Fibroblast of skin of back (primary cell): ENCODE measurements around the gene SNPH.

Experiments
- DNase-seq: peaks from one replicate; pipeline ENCODE4 v3.0.0-alpha.2; 2013

Gene SNPH

DNA sequence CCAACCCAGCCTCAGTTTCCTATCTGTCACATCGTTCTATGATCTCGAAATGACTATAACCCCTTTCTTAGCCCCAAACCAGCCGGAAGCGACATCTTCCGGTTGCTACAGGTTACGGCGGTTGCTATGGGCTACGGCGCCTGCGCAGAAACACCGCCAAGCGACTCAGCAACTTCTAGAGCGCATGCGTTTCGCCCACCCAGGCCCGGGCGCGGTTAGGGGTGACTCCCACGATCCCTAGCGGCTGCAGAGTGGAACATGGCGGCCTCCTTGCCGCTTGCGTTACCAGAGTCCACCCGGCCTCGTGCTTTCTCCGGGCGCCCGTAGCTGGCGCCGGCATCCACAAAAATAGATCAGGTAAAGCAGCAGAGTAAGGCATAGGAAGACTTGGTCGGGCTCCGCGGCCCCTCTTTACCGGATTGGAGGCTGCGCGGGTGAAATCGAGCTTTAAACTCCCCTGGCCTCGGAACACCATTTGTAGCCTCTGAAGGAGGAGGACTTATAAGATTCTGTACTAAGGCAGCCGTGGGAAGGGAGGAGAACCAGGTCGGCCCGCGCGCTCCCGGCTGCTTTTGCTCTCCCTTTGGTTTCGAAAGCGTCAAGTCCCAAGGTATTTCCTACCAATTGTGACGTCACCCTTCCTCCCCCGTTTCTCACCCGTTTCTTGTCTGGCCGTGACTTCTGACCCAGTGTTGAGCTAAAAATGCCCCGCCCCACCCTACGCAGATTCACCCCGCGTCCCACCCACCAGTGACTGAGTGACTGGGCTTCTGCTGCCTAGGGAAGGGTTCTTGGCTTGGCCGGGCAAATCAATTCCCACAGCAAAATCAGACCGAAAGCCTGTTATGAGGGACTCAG lies 59.3 kb downstream of the SNPH start:
- DNase-seq: peak; percentile 95

DNA sequence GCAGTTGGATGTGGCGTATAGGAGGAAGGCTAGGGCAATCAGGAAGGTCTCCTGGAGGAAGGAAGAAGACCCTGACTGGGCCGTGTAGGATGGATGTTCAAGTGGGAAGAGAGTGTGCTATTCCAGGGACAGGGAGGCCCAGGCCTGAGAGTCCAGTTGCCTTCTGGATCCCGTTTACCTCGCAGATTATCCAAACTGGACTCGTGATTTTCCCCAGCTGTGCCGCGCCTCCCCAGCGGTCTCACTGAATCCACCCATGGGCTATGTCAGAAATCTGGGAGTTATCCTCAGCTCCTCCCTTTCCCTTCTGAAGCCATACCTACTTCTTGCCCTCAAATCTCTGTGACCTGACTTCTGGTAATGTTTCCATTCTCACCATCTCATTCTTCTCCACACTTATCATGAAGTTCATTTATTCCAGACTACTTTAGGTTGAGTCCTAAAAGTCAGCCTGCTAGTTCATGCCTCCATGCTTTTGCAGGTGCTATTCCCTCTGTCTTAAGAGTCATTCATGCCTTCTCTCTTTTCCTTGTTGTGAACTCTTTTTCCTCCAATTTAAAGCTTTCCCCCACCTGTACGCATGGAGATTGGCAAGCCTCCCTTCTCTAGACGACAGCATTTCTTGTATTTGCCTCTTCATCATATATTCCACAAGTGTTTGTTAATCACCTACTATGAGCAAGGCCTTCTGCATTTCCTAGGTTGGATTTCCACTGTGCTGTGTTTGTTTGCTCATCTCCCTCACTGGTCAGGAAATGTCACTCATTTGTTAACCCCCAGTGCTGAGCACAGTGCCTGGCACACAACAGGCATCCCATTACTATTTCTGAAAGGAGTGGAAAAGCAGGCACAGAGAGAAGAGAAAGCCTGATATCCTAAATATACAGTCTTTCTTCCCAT lies 60.2 kb downstream of the SNPH start:
- DNase-seq: no peak

DNA sequence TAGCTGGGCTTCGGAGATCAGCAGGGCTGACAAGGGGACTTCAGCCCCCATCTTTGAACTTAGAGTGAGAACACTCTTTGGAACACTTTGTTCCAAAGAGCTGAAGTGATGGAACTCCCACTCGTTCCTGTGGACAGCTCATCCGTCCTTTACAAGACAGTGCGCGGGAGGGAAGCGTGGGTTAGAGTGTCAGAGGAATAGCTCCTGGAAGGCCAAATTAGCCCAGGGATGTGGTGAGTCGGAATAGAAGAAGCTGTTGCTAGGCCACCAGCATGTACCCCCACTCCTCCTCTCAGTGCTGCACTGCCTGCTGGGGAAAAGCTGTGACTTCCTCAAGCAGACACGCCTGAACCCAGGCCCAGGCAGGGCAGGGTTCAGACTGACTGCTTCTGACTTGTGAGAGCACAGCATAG lies 61.2 kb downstream of the SNPH start:
- DNase-seq: peak; percentile 58

DNA sequence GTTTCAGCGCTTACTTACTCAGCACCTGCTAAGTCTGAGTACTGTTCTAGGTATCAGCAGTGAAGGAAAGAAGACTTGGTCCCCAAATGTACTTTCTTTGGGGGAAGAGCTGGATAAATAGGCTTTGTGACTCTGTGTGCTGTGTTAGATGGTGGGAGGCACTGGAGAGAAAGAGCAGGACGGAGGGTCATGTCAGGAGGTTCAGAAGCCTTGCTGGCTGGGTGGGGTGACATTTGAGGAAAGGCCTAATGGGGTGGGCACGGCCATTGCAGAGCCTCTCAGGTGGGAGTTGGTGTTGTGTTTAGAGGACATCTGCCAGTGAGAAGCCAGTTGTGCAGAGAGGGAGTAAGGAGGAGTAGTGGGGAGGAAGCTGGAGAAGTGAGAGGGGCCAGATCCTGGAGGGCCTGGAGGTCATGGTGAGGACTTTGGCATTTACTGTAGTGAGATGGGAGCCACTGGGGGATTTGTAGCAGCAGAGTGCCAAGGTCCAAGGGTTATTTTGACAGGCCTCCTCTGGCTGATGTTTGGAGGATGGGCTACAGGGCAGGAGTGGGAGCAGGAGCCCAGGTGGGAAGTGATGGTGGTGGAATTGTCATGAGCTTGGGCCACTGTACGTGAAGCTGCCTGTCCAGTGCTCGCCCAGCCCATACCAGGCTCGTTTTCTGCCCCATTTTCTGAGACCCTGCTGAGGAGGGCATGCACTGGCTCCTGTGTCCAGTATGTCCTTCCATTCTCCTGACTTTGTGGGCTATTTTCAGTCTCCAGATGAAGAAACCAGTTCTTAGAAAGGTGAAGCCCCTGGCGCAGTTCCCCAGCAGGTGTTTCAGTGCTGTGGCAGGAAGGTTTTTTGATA lies 62.0 kb downstream of the SNPH start:
- no peak for DNase-seq

DNA sequence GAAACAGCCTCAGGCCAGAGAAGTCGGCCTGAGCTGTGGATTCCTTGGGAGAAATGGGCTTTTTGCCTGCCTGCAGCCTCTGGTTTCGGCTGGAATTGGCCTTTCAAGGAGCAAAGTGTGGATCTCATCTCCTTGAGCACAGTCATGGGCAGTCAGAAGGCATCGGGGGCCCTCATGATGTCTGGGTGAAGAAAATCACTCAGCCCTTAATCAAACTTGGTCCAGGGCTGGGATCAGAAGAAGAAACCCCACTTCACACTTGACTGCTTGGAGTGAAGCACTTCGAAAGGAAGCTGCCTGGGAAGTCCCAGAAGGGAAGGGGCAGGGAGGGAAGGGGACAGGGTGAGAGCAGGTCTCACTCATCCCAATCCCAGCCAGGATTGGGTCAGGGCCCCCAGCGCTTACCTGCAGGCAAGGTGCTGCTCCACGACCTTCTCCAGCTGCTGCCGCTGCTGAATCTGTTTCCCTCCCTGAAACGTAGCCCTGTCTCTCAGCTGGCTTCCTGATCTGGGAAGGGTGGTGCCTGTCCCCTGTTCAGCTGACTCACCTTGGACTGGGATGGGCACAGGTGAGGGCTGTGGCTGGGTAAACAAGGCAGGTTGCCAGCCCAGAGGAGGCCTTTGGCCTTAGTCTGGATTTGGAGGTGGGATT lies 62.7 kb downstream of the SNPH start, which contains the start of gene SDCBP2:
TSS of gene SDCBP2 (minus strand) at position 460 of the 651 bp plus-strand sequence. CDS start 8,723 bp downstream, outside the sequence.
- DNase-seq: no peak

DNA sequence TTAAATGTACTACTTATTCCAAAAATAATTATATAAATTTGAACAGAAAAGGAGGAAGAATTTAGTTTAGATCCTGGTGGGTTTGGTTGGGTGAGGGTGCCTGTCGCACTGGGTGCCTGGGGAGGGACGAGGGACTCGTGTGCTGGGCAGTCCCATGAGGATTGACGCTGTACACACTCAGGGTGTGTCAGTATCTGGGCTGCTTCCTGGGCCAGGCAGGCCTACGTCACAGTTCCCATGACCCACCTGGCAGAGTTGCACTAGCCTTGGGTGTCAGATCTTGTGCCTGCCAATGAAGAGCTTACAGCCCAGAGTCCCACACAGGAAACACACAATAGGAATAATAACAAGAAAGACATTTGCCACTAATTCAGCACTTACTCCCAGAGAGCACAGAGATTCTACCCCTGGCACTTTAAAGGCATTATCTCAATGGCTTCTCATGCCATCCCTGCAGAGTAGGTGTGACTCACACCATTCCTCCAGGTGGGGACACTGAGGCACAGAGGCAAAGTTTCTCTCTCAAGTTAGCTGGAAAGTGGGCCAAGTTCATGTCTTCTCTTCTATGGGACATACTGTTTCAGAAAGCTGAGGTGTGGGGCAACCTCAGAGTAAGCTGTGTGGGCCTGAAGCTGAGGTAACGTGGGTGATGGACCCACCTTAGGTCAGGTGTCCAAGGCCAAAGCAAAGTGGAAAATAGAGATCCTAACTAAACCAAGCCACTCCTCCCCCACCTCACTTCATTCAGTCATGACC lies 64.2 kb downstream of the SNPH start:
- no peak for DNase-seq

DNA sequence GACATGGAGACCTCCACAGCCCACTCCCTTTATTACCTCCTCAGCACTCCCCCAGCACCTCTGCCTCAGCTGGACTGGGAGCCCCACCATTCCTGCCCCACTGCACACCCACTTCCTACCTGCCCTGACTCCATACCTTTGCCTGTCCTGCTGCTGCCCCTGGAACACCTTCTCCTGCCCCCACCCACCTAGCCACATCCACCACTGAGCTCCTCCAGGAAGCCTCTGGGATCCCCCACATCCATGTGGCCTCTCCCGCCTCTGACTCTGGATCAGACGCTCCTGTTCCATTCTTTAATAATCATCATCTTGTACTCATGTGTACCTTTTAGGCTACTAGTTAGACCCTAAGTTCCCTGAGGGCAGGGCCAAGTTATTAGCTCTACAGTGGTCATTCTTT lies 65.0 kb downstream of the SNPH start:
- no peak for DNase-seq

DNA sequence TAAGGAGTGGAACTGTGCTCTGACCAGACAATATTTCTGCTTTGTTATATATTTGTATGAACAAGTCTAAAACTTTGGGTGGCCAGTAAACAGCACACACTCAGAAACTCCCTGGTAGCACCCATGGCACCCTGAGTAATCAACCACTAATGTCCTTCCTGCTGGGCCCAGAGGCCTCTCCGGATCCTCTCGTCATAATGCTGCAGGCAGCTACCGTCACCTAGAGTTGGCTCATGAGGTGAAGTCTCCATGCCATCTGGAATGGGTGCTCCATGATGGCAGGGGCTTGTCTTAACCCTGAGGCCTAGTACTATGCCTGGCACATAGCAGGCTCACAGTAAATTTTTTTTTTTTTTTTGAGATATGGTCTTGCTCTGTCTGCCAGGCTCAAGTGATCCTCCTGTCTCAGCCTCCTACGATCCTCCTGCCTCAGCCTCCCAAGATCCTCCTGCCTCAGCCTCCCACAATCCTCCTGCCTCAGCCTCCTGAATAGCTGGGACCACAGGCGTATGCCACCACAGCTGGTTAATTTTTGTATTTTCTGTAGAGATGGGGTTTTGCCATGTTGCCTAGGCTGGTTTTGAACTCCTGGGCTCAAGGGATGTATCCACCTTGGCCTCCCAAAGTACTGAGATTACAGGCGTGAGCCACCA lies 65.8 kb downstream of the SNPH start:
- no peak for DNase-seq

DNA sequence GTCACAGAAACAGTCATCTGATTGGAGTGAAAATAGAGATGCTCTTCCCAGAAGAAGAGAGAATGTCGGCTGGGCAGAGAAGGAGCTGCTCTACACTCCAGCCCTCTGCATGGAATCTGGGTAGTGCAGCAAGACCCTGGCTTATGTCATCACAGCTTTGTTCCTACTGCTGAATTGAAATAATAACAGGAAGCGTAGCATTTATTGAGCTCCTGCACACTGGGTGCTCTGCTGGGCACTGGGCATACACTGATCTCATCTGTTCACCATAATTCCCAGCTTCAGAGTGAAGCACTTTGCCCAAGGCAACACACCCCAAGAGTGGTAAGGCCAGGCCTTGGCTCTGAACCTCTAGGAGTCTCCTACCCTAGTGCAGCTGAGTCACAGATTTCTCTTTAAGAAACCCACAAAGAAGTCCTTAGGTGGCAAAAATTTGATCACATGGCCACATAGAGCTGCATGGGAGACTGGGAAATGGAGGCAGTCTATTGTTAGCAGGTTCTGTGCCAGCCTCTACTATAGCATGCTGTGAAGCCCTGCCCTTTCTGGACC lies 66.7 kb downstream of the SNPH start:
- DNase-seq: no peak

DNA sequence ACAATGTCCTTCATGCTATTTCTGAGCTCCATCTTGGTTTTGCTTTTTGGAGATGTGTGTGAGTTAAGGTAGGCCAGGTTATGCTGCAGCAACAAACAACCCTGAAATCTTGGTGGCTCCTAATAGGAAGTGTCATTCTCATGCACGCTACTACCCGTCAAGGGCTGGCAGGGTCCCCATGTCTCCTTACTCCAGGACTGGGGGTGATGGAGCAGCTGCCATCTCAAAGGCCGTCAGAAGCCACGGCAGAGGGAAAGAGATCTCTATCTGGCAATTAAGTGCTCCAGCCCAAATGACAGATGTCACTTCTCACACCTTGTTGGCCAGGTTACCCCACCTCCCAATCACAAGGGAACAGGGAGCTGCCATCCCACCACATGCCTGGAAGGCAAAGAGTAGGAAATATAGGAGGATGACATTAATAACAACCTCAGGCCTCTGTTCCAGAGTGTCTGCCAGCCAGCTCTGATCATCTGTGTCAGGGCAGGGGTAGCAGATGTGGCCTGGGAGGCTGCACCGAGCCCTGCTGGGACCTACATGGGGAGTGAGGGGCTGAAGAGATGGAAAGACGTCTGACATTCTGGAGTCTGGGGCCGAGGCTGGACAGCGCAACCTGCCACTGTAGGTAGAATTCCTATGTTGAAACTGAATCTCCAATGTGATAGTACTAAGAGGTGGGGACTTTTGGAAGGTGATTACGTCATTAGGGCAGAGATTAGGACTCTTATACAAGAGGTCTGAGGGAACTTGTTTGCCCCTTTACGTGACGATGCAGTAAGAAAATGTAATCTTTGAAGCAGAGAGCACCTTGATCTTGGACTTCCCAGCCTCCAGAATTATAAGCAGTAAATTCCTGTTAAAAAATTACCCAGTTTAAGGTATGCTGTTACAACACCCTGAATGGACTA lies 67.6 kb downstream of the SNPH start:
- DNase-seq: no peak

DNA sequence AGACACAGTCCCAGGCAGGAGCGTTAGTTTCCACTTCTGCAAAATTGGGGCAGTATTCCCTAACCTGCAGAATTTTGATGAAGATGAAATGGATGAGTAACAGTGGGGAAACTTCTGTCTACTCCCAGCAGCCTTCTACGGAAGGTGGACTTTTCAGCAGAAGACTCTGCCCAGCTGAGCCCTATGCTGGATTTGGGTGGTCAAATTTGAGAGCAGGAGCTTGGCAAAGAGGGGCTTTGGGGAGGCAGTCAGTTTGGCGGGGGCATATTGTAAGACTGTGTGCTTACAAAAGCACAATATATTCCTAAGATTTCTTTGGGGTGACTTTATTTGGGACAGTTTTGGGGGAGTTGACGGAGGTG lies 68.3 kb downstream of the SNPH start:
- no peak for DNase-seq

DNA sequence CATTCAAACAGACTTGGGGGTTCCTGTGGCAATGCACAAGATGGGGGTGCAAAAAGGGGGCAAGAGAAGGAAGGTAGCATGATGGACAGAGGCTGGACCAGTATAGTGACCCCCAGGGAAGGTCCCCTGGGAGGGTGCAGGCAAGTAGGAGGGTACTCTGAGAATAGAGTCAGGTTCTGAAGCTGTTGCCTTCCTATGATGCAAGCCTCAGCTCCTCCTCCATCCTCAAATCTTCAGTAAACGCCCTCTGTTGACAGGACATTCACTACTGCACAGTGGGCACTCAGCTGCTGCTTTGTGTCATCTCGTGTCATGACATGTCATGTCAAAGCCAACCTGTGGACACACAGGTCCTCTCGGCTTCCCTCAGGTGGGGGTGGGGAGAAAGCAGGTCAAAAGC lies 68.7 kb downstream of the SNPH start:
- DNase-seq: no peak

DNA sequence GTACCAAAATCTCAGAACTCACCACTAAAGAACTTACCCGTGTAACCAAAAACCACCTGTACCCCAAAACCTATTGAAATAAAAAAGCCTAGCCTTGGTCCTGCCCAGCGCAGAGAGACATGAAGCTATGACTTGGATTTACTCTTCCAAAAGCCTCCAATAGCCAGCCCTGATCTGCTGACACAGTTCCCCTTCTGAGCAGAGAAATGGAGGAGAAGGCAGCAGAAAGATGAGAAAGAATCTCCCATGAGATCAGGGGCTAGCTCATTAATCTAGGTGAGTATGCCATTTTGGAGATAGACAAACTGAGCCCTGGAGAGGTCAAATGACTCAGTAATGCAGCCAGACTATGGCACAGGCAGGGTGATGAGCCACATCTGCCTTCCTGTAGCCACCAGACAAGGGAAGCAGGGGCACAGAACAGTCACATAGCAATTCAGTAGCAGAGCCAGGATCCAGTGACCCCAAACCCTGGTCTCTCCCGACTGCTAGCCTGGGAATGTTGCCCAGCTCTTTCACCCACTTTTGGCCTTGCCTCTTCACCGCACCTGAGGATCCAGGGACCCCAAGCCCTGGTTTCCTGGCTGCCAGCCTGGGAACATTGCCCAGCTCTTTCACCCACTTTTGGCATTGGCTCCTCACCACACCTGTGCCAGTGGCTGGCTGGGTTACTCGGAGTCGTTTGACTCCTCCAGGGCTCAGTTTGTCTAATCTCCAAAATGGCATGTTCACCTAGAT lies 70.0 kb downstream of the SNPH start:
- no peak for DNase-seq

DNA sequence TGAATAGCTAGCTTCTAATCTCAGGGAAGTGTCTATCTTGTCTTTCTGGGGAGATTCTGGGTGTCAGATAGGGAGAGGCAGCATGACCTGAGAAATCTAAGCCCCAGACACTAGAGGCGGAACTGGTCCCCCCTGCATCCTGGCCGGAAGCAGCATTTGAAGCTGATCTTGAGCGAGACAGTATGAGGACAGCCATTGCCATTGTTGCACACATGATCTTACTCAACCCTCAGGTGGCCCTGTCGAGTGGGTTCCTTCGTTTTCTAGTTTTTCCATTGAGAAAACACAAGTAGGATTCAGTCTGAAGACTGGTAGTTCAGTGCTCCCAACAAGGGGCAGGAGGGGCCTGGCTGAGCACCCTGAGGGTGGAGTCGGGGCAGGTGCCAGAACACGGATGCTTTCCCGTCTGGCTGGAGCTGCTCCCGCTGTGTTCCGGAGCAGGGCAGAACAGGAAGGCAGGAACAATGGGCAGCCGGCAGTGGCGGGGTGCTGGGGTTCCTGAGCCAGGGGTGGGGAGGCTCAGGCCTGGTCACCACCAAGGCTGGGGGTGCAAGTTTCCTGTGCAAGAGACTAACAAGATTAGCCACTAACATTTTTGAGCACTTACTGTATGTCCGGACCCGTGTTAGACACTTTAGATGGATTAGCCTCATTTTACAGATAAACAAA lies 70.7 kb downstream of the SNPH start:
- no peak for DNase-seq

DNA sequence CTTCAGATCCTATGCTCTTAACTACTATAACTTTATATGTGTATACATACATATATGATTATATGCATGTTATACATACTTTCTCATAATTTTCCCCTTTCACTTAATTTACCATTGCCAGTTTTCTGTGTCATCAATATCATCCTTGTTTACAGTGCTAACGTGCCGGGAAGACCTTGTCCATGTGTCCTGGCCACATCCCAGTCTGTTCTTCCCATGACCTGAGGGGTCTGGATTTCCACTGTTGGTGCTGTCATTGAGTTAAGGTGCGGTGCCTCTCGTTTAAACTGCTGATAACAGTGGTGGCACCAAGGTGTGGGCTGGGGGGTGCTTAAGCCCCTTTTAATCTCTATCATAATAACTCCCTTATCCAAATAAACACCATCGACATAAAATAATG lies 71.3 kb downstream of the SNPH start:
- DNase-seq: no peak

DNA sequence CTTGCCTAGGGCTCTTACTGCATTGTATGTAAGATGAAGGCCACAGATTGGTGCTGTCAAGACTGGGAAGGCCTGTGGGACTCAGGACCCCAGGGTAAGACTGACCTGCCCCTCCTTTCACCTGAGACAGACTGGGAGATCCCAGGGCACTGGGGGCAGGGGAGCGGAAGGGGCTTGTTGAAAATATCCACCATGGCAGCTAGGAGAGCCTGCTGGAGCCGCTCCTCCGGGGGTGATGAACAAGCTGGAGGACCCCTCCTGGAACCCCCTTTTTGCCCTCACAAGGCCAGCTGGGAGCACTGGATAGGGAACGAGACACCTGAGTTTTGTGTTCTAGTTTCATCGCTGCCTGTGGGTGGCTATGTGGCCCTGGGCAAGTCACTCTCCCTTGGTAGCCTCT lies 72.0 kb downstream of the SNPH start:
- DNase-seq: no peak

DNA sequence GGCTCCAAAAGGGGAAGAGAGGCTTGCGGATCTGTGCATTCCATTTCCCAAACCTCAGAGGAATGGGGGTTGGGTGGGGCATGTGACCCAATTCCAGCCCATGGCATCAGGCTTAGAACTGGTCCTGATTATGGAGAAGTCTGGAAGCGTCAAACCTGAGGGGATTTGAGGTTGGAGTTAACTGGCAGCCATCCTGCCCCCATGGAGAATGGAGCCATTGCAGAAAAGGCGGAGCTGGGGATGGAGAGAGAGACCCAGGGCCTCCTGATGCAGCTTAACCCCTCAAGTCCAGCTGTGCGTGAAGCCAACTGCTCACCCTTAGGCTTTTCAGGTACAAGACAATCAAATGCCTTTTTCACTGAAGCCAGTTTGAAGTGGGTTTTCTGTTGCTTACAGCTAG lies 72.7 kb downstream of the SNPH start:
- DNase-seq: peak; percentile 11
